SJSA1 (cell line): ENCODE results near the gene ANTKMT. TPM values are rescaled to one million over a fixed set of nuclear protein-coding genes. Genes with fewer than 3 reads are reported as not detected.

ENCODE experiments used
- DNase-seq, 2 experiments: peaks; one replicate each; pipeline ENCODE4 v3.0.0-alpha.2; 2015 to 2020; ENCODE audit warnings: low spot score in 2 of 2, low read depth in 1 of 2
- H3K27ac ChIP-seq: fragments of 250-450 bp; sonication (Bioruptor Pico); 2 replicates; pipeline ENCODE4 v1.5.1; 2020; ENCODE audit warnings: mild to moderate bottlenecking, moderate library complexity
- H3K27me3 ChIP-seq: fragments of 250-450 bp; sonication (Bioruptor Pico); replicated peaks from 2 replicates; pipeline ENCODE4 v1.5.1; 2020; ENCODE audit warnings: mild to moderate bottlenecking, moderate library complexity
- H3K36me3 ChIP-seq: fragments of 250-450 bp; sonication (Bioruptor Pico); 2 replicates; pipeline ENCODE4 v1.5.1; 2020; ENCODE audit warnings: mild to moderate bottlenecking
- H3K4me1 ChIP-seq: fragments of 250-450 bp; sonication (Bioruptor Pico); replicated peaks from 2 replicates; pipeline ENCODE4 v1.6.1; 2021; ENCODE audit warnings: mild to moderate bottlenecking
- H3K4me3 ChIP-seq: fragments of 250-450 bp; sonication (Bioruptor Pico); 2 replicates; pipeline ENCODE4 v1.5.1; 2020; ENCODE audit warnings: mild to moderate bottlenecking
- H3K9me3 ChIP-seq: fragments of 250-450 bp; sonication (Bioruptor Pico); replicated peaks from 2 replicates; pipeline ENCODE4 v1.5.1; 2020; ENCODE audit warnings: mild to moderate bottlenecking
- total RNA-seq: library from RNA; depleted of rRNA; stranded (reverse); fragments of >200 nt; shearing (Covaris generic); gene quantifications from 2 replicates; pipeline ENCODE4 v1.2.3, GENCODE V29; 2014

The ANTKMT gene
- total RNA-seq, 1 experiment from 2014 or later: 43.7 TPM

GRCh38 chr16:727291-727977 lies 6.5 kb downstream of the ANTKMT start:
- Histone ChIP-seq H3K4me1 (peaks cover 19% of the 10 kb centered on the region), H3K27me3 (peaks cover 24% of the 10 kb centered on the region), H3K4me3 (peak overlapping the region; percentile 30), H3K36me3 (peaks cover 4% of the 10 kb centered on the region; the same call in 1 of the 2 replicates), H3K27ac (no peak overlapping the region), H3K9me3 (no peaks in the 10 kb centered on the region)
- peak in 1 of 2 experiments; percentile 37 for DNase-seq

GRCh38 chr16:728131-728889 lies 7.4 kb downstream of the ANTKMT start:
- peak; percentile 66 to 82 for DNase-seq
- Histone ChIP-seq H3K36me3 (peaks cover 8% of the 10 kb centered on the region), H3K27ac (no peak overlapping the region)

GRCh38 chr16:728890-729744 lies 8.2 kb downstream of the ANTKMT start:
- H3K4me3 ChIP-seq: no peak overlapping the region
- peaks cover 24% of the 10 kb centered on the region for H3K27me3 ChIP-seq
- peaks cover 19% of the 10 kb centered on the region for H3K4me1 ChIP-seq
- H3K27ac ChIP-seq: no peak overlapping the region
- H3K9me3 ChIP-seq: no peaks in the 10 kb centered on the region
- peaks cover 17% of the 10 kb centered on the region for H3K36me3 ChIP-seq
- DNase-seq: no peak

More at GRCh38 chr16:728131-728889, 7.4 kb downstream of the ANTKMT start:
- H3K4me3 ChIP-seq: peak overlapping the region; percentile 30
- no peaks in the 10 kb centered on the region for H3K9me3 ChIP-seq
- peaks cover 19% of the 10 kb centered on the region for H3K4me1 ChIP-seq
- peaks cover 24% of the 10 kb centered on the region for H3K27me3 ChIP-seq

- H3K27me3 ChIP-seq: peaks cover 24% of the 10 kb centered on the region
- H3K27ac ChIP-seq: no peak overlapping the region
- peaks cover 24% of the 10 kb centered on the region for H3K36me3 ChIP-seq
- H3K9me3 ChIP-seq: no peaks in the 10 kb centered on the region
- DNase-seq: no peak
- no peak overlapping the region for H3K4me3 ChIP-seq
- H3K4me1 ChIP-seq: peaks cover 19% of the 10 kb centered on the region
These were observed 9.1 kb downstream of the ANTKMT start for GRCh38 chr16:729768-730665.

- DNase-seq: no peak
- Histone ChIP-seq H3K4me3 (no peak overlapping the region), H3K9me3 (no peaks in the 10 kb centered on the region), H3K27ac (no peak overlapping the region), H3K36me3 (peaks cover 33% of the 10 kb centered on the region), H3K4me1 (peaks cover 19% of the 10 kb centered on the region), H3K27me3 (peaks cover 18% of the 10 kb centered on the region)
These were observed 9.9 kb downstream of the ANTKMT start for GRCh38 chr16:730666-731509.

GRCh38 chr16:732332-732731 lies 11.4 kb downstream of the ANTKMT start:
- H3K4me1 ChIP-seq: peaks cover 12% of the 10 kb centered on the region
- H3K4me3 ChIP-seq: no peak overlapping the region
- no peaks in the 10 kb centered on the region for H3K9me3 ChIP-seq
- H3K27ac ChIP-seq: no peak overlapping the region
- no peak for DNase-seq
- peaks cover 44% of the 10 kb centered on the region for H3K36me3 ChIP-seq
- peaks cover 7% of the 10 kb centered on the region; the same call in 1 of the 2 replicates for H3K27me3 ChIP-seq

- Histone ChIP-seq H3K4me1 (peaks cover 7% of the 10 kb centered on the region), H3K27me3 (0 out of 2 replicates have a peak, but pooled peaks cover 2% of the 10 kb centered on the region), H3K9me3 (no peaks in the 10 kb centered on the region), H3K36me3 (peaks cover 48% of the 10 kb centered on the region), H3K4me3 (no peak overlapping the region), H3K27ac (no peak overlapping the region)
- no peak for DNase-seq
These were observed 12.0 kb downstream of the ANTKMT start for GRCh38 chr16:732936-733335.

GRCh38 chr16:733382-734207 lies 12.6 kb downstream of the ANTKMT start:
- peaks cover 51% of the 10 kb centered on the region for H3K36me3 ChIP-seq
- no peak overlapping the region for H3K4me3 ChIP-seq
- no peaks in the 10 kb centered on the region for H3K9me3 ChIP-seq
- no peak for DNase-seq
- no peaks in the 10 kb centered on the region for H3K27me3 ChIP-seq
- H3K4me1 ChIP-seq: peaks cover 1% of the 10 kb centered on the region
- H3K27ac ChIP-seq: no peak overlapping the region

GRCh38 chr16:734208-734980 lies 13.4 kb downstream of the ANTKMT start:
- Histone ChIP-seq H3K27me3 (no peaks in the 10 kb centered on the region), H3K36me3 (peaks cover 57% of the 10 kb centered on the region), H3K9me3 (no peaks in the 10 kb centered on the region), H3K4me1 (no peaks in the 10 kb centered on the region), H3K27ac (no peak overlapping the region), H3K4me3 (no peak overlapping the region)
- DNase-seq: no peak

GRCh38 chr16:734981-735881 lies 14.3 kb downstream of the ANTKMT start:
- no peaks in the 10 kb centered on the region for H3K9me3 ChIP-seq
- H3K27ac ChIP-seq: no peak overlapping the region
- peaks cover 57% of the 10 kb centered on the region for H3K36me3 ChIP-seq
- peaks cover 6% of the 10 kb centered on the region for H3K4me1 ChIP-seq
- DNase-seq: no peak
- no peak overlapping the region for H3K4me3 ChIP-seq
- no peaks in the 10 kb centered on the region for H3K27me3 ChIP-seq
